Measurements from ENCODE around the gene SNAP91.

GRCh38 chr6:83597511-83597910 lies 111.4 kb downstream of the SNAP91 start:
- no peak for TF ChIP-seq ZNF274 (IDR thresholded peaks at IDR 0.05; ENCODE audit: low read depth, low read length)
- no peak for TF ChIP-seq YY1 (IDR thresholded peaks at IDR 0.05; ENCODE audit: insufficient read depth, insufficient read length)

Data from NT2/D1 (cell line).